Prostate gland (tissue), 2 donors: Measurements from ENCODE around the gene PROM2.

Experiments used
- POLR2A ChIP-seq: fragments of 450-650 bp; IDR thresholded peaks from one replicate; pipeline ENCODE4 v1.6.1; 2016; ENCODE audit warnings: antibody characterized with exemption, mild to moderate bottlenecking
- TF ChIP-seq, protein P1 (sequence below), 4 experiments: fragments of 200-600 bp in 2 of 4; fragments of 450-650 bp in 2 of 4; sonication (generic) in 2 of 4; IDR thresholded peaks; 1 replicate in 3 of 4; 2 replicates in 1 of 4; pipeline ENCODE4 v1.5.1; 2016 to 2019; ENCODE audit warnings: antibody characterized with exemption in 4 of 4, mild to moderate bottlenecking in 2 of 4, moderate library complexity in 2 of 4

DNA sequence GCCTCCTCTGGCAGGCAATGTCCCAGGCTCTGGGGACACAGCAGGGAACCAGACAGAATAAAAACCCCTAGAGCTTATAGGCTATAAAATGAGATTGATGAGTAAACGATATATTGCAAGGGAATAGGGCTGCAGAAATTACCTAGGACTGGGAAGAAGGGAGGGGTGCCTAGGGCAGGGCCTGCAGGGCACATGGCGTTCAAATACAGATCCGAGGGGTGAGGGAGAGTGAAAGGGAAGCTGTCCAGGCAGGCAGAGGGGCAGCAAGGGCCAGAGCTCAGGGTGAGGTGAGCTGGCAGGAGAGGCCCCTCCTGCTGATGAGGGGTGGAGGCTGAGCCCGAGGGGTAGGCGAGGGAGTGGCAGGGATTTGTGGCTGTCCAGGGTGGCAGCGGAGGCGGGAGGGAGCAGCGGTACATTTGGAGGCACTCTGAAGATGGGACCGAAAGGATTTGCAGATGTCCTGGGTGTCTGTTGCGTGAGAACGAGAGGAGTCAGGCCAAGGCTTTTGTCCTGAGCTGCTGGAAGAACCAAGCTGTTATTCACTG lies 56.6 kb downstream of the PROM2 start:
- TF ChIP-seq, protein P1, sequence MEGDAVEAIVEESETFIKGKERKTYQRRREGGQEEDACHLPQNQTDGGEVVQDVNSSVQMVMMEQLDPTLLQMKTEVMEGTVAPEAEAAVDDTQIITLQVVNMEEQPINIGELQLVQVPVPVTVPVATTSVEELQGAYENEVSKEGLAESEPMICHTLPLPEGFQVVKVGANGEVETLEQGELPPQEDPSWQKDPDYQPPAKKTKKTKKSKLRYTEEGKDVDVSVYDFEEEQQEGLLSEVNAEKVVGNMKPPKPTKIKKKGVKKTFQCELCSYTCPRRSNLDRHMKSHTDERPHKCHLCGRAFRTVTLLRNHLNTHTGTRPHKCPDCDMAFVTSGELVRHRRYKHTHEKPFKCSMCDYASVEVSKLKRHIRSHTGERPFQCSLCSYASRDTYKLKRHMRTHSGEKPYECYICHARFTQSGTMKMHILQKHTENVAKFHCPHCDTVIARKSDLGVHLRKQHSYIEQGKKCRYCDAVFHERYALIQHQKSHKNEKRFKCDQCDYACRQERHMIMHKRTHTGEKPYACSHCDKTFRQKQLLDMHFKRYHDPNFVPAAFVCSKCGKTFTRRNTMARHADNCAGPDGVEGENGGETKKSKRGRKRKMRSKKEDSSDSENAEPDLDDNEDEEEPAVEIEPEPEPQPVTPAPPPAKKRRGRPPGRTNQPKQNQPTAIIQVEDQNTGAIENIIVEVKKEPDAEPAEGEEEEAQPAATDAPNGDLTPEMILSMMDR (IDR thresholded peaks at IDR 0.05) = no peak
- no peak for TF ChIP-seq POLR2A
